Measurements from ENCODE around the gene CD59. TPM values are rescaled to one million over a fixed set of nuclear protein-coding genes. Genes with fewer than 3 reads are reported as not detected.

CD59 gene
- total RNA-seq, 1 experiment from 2014 or later, result 597 TPM

DNA sequence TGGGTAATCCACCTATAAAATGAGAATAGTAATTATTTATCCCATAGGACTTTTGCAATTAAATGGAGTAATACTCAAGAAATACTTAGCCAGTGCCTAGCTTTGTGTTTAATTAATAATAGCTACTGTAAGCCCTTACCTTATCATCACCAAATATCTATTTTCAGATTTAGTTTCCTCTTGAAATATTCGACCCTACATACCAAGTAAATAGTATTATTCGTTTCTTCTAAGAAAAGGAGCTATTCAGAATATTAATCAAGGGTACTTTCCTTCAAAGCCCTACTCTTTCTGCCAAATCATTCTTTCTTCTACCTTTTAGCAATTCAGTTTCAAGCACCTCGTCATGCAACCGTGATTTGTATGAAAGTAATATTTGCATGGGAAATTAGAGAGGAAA is 31.4 kb upstream of the CD59 start:
- ChIA-PET CTCF (interaction anchor here (0.5 to 1.0 kb wide), 5 partner anchors 25 to 821 kb away, joined by 3 read pairs; no protein-coding TSS in a partner anchor), POLR2A (interaction anchor here (0.9 to 1.1 kb wide), 2 partner anchors 18 to 66 kb away, joined by 3 read pairs; no protein-coding TSS in a partner anchor)
- Mint-ChIP-seq H3K4me3 (ENCODE audit: unreplicated experiment) (no peak overlapping the region), H3K27ac (ENCODE audit: low read depth, unreplicated experiment) (no peak overlapping the region), H3K36me3 (ENCODE audit: insufficient read depth, unreplicated experiment) (peaks cover 54% of the 10 kb centered on the region), H3K4me1 (ENCODE audit: insufficient read depth, unreplicated experiment) (peaks cover 19% of the 10 kb centered on the region), H3K27me3 (ENCODE audit: insufficient read depth, unreplicated experiment) (no peaks in the 10 kb centered on the region), H3K9me3 (ENCODE audit: unreplicated experiment) (no peaks in the 10 kb centered on the region)
- intact Hi-C loops (cut with micrococcal nuclease), result no loop called here
- DNase-seq (ENCODE audit: unreplicated experiment), result no peak
- no TSS peak for BruUV-seq (replicated peaks)
- TF ChIP-seq CTCF (IDR thresholded peaks at IDR 0.05; ENCODE audit: unreplicated experiment), result no peak

- ChIA-PET POLR2A (interaction anchor here (0.6 kb wide), 1 partner anchor 63 kb away, joined by 4 read pairs; no protein-coding TSS in a partner anchor), CTCF (interaction anchor here (0.5 to 1.1 kb wide), 5 partner anchors 24 to 708 kb away, joined by 3 to 5 read pairs (median 4); no protein-coding TSS in a partner anchor)
- intact Hi-C loops (cut with micrococcal nuclease), result no loop called here
- peaks cover 13% of the 10 kb centered on the region for H3K4me1 Mint-ChIP-seq (ENCODE audit: insufficient read depth, unreplicated experiment)
- no peaks in the 10 kb centered on the region for H3K27me3 Mint-ChIP-seq (ENCODE audit: insufficient read depth, unreplicated experiment)
- no peak overlapping the region for H3K4me3 Mint-ChIP-seq (ENCODE audit: unreplicated experiment)
- H3K27ac Mint-ChIP-seq (ENCODE audit: low read depth, unreplicated experiment), result no peak overlapping the region
- no TSS peak for BruUV-seq (replicated peaks)
- TF ChIP-seq CTCF (IDR thresholded peaks at IDR 0.05; ENCODE audit: unreplicated experiment), result no peak
- H3K36me3 Mint-ChIP-seq (ENCODE audit: insufficient read depth, unreplicated experiment), result peaks cover 54% of the 10 kb centered on the region
- no peak for DNase-seq (ENCODE audit: unreplicated experiment)
- no peaks in the 10 kb centered on the region for H3K9me3 Mint-ChIP-seq (ENCODE audit: unreplicated experiment)
Measured at GRCh38 chr11:33766085-33766484, 29.9 kb upstream of the CD59 start.

- Mint-ChIP-seq H3K4me3 (ENCODE audit: unreplicated experiment) (no peak overlapping the region), H3K36me3 (ENCODE audit: insufficient read depth, unreplicated experiment) (peaks cover 60% of the 10 kb centered on the region), H3K27ac (ENCODE audit: low read depth, unreplicated experiment) (no peak overlapping the region), H3K27me3 (ENCODE audit: insufficient read depth, unreplicated experiment) (no peaks in the 10 kb centered on the region), H3K4me1 (ENCODE audit: insufficient read depth, unreplicated experiment) (no peaks in the 10 kb centered on the region), H3K9me3 (ENCODE audit: unreplicated experiment) (no peaks in the 10 kb centered on the region)
- ChIA-PET CTCF (interaction anchor here (0.7 to 0.9 kb wide), 2 partner anchors 46 to 398 kb away, joined by 3 read pairs; no protein-coding TSS in a partner anchor), POLR2A (interaction anchor here (0.6 to 0.8 kb wide), 2 partner anchors 26 to 472 kb away, joined by 3 read pairs; no protein-coding TSS in a partner anchor)
- no peak for DNase-seq (ENCODE audit: unreplicated experiment)
- BruUV-seq (replicated peaks), result no TSS peak
- intact Hi-C loops (cut with micrococcal nuclease), result no loop called here
- no peak for TF ChIP-seq CTCF (IDR thresholded peaks at IDR 0.05; ENCODE audit: unreplicated experiment)
Measured at GRCh38 chr11:33761471-33761870, 25.2 kb upstream of the CD59 start.

GRCh38 chr11:33753304-33753967 is 17.2 kb upstream of the CD59 start:
- intact Hi-C loops (cut with micrococcal nuclease), result no loop called here
- CTCF ChIA-PET, result interaction anchor here (0.5 to 2.2 kb wide), 6 partner anchors 11 to 659 kb away, joined by 3 to 13 read pairs (median 3); no protein-coding TSS in a partner anchor
- peaks cover 66% of the 10 kb centered on the region for H3K36me3 Mint-ChIP-seq (ENCODE audit: insufficient read depth, unreplicated experiment)
- no peaks in the 10 kb centered on the region for H3K9me3 Mint-ChIP-seq (ENCODE audit: unreplicated experiment)
- no peak overlapping the region for H3K27ac Mint-ChIP-seq (ENCODE audit: low read depth, unreplicated experiment)
- H3K27me3 Mint-ChIP-seq (ENCODE audit: insufficient read depth, unreplicated experiment), result no peaks in the 10 kb centered on the region
- POLR2A ChIA-PET, result interaction anchor here (0.6 to 1.5 kb wide), 3 partner anchors 11 to 49 kb away, joined by 3 to 4 read pairs (median 3); no protein-coding TSS in a partner anchor
- no peaks in the 10 kb centered on the region for H3K4me1 Mint-ChIP-seq (ENCODE audit: insufficient read depth, unreplicated experiment)
- DNase-seq (ENCODE audit: unreplicated experiment), result no peak
- no peak for TF ChIP-seq CTCF (IDR thresholded peaks at IDR 0.05; ENCODE audit: unreplicated experiment)
- no peak overlapping the region for H3K4me3 Mint-ChIP-seq (ENCODE audit: unreplicated experiment)
- BruUV-seq (replicated peaks), result no TSS peak

Data from MCF 10A (cell line).